ENCODE results near the gene PKDREJ. TPM values are rescaled to one million over a fixed set of nuclear protein-coding genes. Genes with fewer than 3 reads are reported as not detected.
A peak's percentile ranks its signal among the peaks of the same experiment; 100 is the strongest.
"Not testable (repeated sequence)": the region's sequence is repeated elsewhere in the genome, so short reads cannot be mapped to it uniquely, and the experiment has no call there.

PKDREJ gene
- total RNA-seq, 1 donor from 2014 or later: not detected

GRCh38 chr22:46267431-46268279 is 4.5 kb upstream of the PKDREJ start, which contains the start of gene TTC38:
TTC38 (plus strand) TSS chr22:46268008; CDS start chr22:46268040, 32 bp downstream.
- Mint-ChIP-seq H3K27me3 (ENCODE audit: unreplicated experiment) (peaks cover 15% of the 10 kb centered on the region), H3K36me3 (ENCODE audit: low read depth, unreplicated experiment) (peaks cover 20% of the 10 kb centered on the region), H3K9me3 (ENCODE audit: unreplicated experiment) (peaks cover 8% of the 10 kb centered on the region), H3K4me1 (ENCODE audit: unreplicated experiment) (peaks cover 13% of the 10 kb centered on the region), H3K27ac (ENCODE audit: unreplicated experiment) (peak within 1 kb of the TSS; percentile 57), H3K4me3 (ENCODE audit: unreplicated experiment) (peak within 1 kb of the TSS; percentile 93)
- TF ChIP-seq CTCF (IDR thresholded peaks at IDR 0.05; ENCODE audit: unreplicated experiment): no peak
- DNase-seq (ENCODE audit: low spot score): peak; percentile 74

GRCh38 chr22:46265627-46266026 is 2.5 kb upstream of the PKDREJ start:
- DNase-seq (ENCODE audit: low spot score); H3K4me3 Mint-ChIP-seq (ENCODE audit: unreplicated experiment); H3K27ac Mint-ChIP-seq (ENCODE audit: unreplicated experiment); H3K9me3 Mint-ChIP-seq (ENCODE audit: unreplicated experiment): not testable (repeated sequence)
- peaks cover 25% of the 10 kb centered on the region for H3K36me3 Mint-ChIP-seq (ENCODE audit: low read depth, unreplicated experiment)
- H3K27me3 Mint-ChIP-seq (ENCODE audit: unreplicated experiment): peaks cover 33% of the 10 kb centered on the region
- peaks cover 13% of the 10 kb centered on the region for H3K4me1 Mint-ChIP-seq (ENCODE audit: unreplicated experiment)

GRCh38 chr22:46264520-46264919 is 1.4 kb upstream of the PKDREJ start:
- peaks cover 33% of the 10 kb centered on the region for H3K27me3 Mint-ChIP-seq (ENCODE audit: unreplicated experiment)
- H3K4me1 Mint-ChIP-seq (ENCODE audit: unreplicated experiment); H3K4me3 Mint-ChIP-seq (ENCODE audit: unreplicated experiment): not testable (repeated sequence)

GRCh38 chr22:46262449-46263215 is 511 bp downstream of the PKDREJ start:
- Mint-ChIP-seq H3K9me3 (ENCODE audit: unreplicated experiment) (peaks cover 8% of the 10 kb centered on the region), H3K27me3 (ENCODE audit: unreplicated experiment) (peaks cover 33% of the 10 kb centered on the region), H3K4me3 (ENCODE audit: unreplicated experiment) (no peak overlapping the region), H3K4me1 (ENCODE audit: unreplicated experiment) (peaks cover 4% of the 10 kb centered on the region), H3K27ac (ENCODE audit: unreplicated experiment) (no peak overlapping the region), H3K36me3 (ENCODE audit: low read depth, unreplicated experiment) (peaks cover 22% of the 10 kb centered on the region)
- peak; percentile 20 for TF ChIP-seq CTCF (IDR thresholded peaks at IDR 0.05; ENCODE audit: unreplicated experiment)
- DNase-seq (ENCODE audit: low spot score): peak; percentile 69

More at GRCh38 chr22:46264520-46264919, 1.4 kb upstream of the PKDREJ start:
- not testable (repeated sequence) for DNase-seq (ENCODE audit: low spot score); H3K27ac Mint-ChIP-seq (ENCODE audit: unreplicated experiment); H3K9me3 Mint-ChIP-seq (ENCODE audit: unreplicated experiment)
- peaks cover 22% of the 10 kb centered on the region for H3K36me3 Mint-ChIP-seq (ENCODE audit: low read depth, unreplicated experiment)

- no peak overlapping the region for H3K27ac Mint-ChIP-seq (ENCODE audit: unreplicated experiment)
- DNase-seq (ENCODE audit: low spot score): no peak
- no peak overlapping the region for H3K4me3 Mint-ChIP-seq (ENCODE audit: unreplicated experiment)
- peaks cover 30% of the 10 kb centered on the region for H3K27me3 Mint-ChIP-seq (ENCODE audit: unreplicated experiment)
- TF ChIP-seq CTCF (IDR thresholded peaks at IDR 0.05; ENCODE audit: unreplicated experiment): no peak
- H3K9me3 Mint-ChIP-seq (ENCODE audit: unreplicated experiment): no peaks in the 10 kb centered on the region
- no peaks in the 10 kb centered on the region for H3K4me1 Mint-ChIP-seq (ENCODE audit: unreplicated experiment)
- H3K36me3 Mint-ChIP-seq (ENCODE audit: low read depth, unreplicated experiment): peaks cover 14% of the 10 kb centered on the region
Observed at GRCh38 chr22:46260038-46260437, 3.1 kb downstream of the PKDREJ start.
